NCI-H526 treated with DMSO at 0.1 percent for 48 hours (cell line): ENCODE data around the gene TTC9B.
A peak's percentile ranks its signal among the peaks of the same experiment; 100 is the strongest.
"Not testable (repeated sequence)": the region's sequence is repeated elsewhere in the genome, so short reads cannot be mapped to it uniquely, and the experiment has no call there.

Experiments
- DNase-seq: peaks from one replicate; lab custom pipeline; 2025; lab: John Stamatoyannopoulos, UW

Gene TTC9B

GRCh38 chr19:40232949-40233810, 15.0 kb upstream of the TTC9B start:
- no peak for DNase-seq

DNA sequence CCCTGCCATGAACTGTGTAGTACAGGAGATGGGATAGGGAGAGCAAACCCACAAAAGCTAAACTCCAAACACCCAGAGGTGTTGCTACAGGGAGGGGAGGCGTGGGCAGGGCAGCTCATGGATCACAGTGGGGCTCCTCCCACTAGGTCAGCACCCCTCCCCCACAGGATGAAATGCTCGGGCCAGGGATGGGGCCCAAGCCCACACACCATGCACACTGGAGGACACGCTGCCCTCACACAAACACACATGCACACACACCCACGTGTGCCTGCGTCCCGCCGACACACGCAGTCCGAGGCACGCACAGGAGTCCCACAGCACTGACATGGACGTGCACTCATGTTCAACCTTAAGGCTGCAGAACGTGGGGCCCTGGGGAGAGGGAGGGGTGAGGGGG, 14.3 kb upstream of the TTC9B start:
- no peak for DNase-seq

GRCh38 chr19:40231544-40232424, 13.6 kb upstream of the TTC9B start:
- DNase-seq = no peak

DNA sequence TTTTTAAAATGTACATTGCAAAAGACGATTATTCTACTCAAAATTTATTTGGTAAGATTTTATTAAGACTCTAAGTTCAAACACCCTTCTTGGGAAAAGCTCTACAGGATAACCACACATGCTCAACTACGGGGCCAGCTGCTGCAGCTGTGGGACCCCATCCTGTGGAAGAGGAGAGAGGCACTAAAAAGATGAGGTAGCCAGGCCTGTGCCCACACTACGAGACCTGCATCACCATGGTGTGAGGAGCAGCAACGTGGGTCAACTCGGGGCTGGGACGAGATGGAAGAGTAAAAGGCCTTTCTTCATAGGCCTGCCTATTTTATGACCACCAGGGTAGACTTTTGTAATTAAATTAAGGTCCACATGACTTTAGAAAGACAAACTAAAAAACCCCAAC, 12.9 kb upstream of the TTC9B start:
- no peak for DNase-seq

GRCh38 chr19:40229926-40230417, 11.8 kb upstream of the TTC9B start:
- DNase-seq = no peak

- DNase-seq = no peak
Observed at GRCh38 chr19:40229484-40229883, 11.3 kb upstream of the TTC9B start.

DNA sequence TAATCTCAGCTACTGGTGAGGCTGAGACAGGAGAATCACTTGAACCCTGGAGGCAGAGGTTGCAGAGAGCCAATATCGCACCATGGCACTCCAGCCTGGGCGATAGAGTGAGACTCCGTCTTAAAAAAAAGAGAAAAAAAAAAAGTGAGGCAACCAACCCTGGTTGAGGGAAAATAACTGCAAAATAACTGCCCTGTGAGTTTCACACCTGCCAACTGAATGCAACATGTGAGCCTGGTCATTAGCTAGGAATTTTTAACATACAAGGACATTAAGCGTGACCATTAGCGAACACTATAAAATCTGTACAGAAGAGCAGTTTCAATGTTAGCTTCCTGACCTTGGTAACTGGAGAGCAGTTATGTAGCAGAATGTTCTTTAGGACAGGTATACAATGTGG, 10.7 kb upstream of the TTC9B start:
- no peak for DNase-seq

DNA sequence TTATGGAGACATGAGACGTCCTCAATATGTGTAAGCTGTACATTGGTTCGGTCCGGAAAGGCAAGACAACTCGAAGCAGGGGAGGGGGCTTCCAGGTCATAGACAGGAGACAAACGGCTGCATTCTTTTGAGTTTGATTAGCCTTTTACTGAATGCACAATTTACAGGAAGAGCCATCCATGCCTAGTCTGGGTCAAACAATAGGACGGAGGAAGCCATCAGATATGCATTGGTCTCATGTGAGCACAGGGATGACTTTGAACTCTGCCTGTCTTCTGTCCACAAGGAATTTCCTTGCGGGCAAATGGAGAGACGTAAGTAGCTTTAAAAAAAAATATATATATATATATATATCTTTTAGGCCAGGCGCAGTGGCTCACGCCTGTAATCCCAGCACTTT, 10.2 kb upstream of the TTC9B start:
- DNase-seq = no peak

DNA sequence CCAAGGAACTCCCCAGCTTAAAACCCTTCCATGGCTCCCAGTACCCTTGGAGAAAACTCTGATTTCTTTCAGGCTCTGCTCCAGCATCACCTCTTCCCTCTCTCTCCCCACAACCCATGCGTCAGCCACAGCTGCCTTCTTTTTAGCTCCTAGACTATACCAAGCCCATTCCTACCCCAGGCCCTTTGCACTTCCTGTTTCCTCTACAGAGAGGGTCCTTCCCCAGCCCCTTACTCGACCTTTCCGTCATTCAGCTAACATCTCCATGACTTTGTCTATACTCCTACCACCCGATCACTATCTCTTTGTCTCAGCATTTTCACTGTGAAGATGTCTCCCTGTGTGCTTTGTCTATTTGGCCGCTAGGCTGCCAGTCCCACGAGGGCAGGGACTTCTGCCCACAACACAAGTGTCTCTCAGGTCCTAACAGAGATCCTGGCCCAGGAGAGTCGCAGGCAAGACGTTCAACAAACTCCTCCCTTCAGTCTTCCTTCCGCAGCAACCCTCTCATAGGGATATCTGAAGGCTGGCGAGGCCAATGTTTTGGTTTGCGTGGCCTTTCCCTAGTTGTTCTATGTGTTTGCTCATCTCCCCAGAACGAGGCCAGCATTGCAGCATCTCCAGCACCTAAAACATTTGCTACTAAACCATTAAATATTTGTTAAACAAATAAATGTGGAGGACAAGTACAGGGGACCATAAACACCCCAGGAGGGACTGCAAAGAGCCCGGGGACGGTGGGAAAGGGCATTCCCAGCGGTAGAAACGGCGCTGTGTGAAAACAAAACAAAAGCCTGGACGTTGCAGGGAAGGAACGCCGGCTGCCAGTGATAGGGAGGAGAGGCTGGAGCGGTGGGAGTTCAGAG, 7.5 kb upstream of the TTC9B start:
- peak; percentile 65 for DNase-seq

DNA sequence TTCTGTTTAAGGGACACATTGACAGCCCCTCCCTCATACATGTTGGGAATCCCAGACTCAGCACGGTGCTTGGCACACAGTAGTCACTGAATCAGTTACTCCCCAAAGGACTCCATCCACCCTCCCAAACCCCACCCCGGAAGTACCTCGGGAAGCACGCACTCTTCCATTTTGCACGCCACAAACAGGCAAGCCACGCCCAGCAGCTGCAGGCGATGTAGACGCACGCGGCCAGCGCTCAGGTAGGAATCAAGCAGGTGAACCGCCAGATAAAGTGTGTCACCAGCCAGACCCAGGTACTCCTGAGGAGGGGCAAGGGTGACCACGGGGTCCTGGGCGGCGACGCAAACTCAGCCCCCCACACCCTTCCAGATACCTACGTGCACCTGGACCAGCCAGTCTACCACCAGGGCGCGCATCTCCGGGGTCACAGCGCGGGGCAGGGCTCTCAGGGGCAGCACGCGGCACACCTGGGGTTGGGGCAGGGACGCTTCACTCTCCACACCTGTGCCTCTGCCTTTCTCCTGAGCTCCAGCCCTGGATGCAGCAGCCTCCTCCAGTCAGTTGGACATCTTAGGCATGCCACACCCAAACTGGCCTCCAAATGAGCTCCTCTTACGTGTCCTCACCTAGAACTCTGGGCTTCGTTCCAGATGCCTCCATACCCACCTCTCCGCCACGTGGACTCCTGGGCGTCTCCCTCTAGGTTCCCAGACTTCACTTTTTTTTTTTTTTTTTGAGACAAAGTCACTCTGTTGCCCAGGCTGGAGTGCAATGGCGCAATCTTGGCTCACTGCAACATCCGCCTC, 6.4 kb upstream of the TTC9B start:
- DNase-seq = no peak

DNA sequence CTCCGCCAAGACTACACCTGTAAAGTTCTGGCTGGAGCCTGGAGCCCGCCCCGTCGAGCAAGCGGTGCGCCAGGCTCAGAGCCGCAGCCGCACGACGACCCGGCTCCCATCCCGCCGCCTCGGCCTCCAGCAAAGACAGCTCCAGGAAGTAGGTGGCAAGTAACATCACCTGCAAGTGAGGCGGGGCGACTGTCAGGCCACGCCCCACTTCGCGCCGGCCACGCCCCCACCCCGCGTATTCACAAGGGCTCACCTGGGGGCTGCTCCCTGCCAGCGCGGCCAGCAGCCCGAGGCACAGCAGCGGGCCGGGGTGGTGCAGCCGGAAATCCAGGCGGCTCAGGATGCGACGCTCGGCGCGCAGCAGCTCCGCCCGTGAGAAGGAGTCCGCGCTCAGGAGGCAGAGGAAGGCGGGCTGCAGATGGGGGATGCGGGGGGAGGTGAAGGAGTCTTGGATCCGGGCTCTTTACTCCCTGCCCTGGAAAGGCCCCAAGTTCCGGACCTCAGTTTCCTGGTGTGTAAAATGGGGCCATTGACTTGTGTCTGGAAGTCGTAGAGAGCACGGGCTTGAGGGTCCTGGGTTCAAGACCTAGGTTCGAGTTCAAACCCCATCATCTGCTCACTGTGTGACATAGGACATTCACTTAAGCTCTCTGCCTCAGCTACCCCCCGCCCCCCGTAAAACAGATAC, 5.1 kb upstream of the TTC9B start:
- no peak for DNase-seq

DNA sequence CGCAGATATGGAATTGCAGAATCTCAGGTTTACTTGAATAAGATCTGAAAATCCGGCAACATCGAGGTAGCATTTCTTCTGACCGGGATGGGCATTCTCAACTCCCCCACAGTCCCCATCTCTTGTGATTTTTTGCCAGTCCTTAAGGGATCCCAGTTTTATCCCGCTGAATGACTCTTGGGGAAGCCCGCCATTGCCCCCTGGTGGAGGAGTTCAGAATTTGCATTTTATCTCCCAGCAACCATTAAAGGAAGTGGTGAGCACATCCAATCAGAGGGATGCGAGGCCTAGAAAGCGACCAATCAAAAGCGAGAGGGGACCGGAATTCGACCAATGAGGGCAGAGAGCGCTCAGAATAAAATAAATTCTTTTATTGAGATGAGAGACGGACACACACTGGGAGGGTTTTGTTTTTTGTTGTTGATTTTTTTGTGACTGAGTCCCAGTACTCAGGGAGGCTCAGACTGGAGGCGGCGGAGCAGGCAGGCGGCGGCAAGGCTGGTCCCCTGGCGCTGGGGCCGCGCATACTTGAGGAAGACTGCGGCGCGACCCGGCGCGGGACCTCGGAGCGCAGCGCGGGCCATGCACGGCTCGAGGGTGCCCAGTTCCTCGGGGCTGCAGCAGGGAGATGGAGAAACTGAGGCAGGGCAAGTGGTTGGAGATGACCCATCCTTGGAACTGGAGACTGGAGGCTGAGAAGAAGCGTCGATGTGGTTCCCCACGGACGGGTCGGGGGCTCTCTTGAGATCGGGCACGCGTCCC, 3.9 kb upstream of the TTC9B start:
- peak; percentile 46 for DNase-seq

DNA sequence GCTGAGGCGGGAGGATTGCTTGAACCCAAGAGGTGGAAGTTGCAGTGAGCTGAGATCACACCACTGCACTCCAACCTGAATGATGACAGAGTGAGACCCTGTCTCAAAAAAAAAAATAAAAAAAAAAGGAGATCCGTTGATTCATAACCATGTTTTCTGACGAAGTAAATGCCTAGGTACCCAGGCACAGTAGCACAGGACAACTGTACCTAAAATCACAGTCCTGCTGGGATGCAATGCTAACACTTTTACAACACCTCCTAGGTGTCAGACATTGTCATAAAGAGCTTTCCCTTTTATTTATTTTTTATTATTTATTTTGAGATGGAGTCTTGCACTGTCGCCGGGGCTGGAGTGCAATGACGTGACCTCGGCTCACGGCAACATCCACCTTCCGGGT, 2.5 kb upstream of the TTC9B start:
- DNase-seq = no peak

GRCh38 chr19:40219721-40220276, 1.6 kb upstream of the TTC9B start:
- DNase-seq = no peak

DNA sequence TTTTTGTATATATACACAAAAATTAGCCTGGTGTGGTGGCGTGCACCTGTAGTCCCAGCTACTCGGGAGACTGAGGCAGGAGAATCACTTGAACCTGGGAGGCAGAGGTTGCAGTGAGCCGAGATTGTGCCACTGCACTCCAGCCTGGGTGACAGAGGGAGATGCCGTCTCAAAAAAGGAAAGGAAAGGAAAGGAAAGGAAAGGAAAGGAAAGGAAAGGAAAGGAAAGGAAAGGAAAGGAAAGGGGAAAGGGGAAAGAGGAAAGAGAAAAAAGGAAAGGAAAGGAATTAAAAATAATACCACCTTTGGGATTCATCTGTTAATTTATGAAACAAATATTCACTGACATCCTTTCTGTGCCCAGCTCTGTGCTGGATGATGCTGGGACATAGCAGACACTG, 845 bp upstream of the TTC9B start:
- DNase-seq = not testable (repeated sequence)

DNA sequence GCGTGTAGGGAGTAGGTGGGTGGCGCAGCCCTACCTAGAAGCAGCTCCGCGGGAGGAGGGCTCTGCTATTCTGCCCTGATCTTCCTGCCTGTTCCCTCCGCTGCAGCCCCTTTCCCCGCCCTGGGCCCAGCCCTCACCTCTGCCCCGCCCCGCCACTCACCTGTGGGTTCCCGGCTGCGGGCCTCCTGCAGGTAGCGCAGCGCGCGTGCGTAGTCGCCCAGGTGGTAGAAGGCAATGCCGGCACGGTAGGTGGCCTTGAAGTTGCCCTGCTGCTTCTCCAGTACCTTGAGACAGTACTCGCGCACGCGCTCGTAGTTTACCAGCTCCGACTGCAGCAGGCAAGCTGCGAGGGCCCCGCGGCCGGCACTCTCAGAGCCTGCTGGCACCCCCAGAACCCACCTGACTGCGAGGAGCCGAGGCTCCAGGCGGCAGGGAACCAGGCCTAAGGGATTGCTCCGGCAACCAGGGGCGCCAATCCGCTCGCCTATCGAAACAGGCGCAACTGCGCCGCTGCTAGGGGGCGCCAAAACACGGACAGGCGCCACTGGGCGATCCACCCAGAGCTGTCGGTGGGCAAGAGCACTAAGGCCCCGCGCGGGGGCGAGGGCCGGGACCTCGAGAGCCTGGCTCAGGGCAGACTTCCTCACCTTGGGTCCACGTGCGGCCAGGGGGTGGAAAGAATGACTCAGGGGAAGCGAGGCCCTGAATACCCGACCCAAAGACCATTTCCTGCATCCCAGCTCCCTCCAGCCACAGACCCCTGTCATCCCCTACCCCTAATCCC, 965 bp downstream of the TTC9B start:
- peak; percentile 88 for DNase-seq

GRCh38 chr19:40216777-40217026, 1.5 kb downstream of the TTC9B start:
- no peak for DNase-seq

- DNase-seq = no peak
Observed at GRCh38 chr19:40216013-40216776, 2.0 kb downstream of the TTC9B start.
